ENCODE data around the gene GPBAR1.

Gene GPBAR1

GRCh38 chr2:218278531-218279360 is 17.9 kb downstream of the GPBAR1 start:
- no peak for TF ChIP-seq CTCF (IDR thresholded peaks at IDR 0.05; ENCODE audit: borderline replicate concordance, insufficient read depth, low read depth, low read length)
- no peak overlapping the region for H3K4me3 ChIP-seq (ENCODE audit: low read depth, low read length)

- H3K4me3 ChIP-seq (ENCODE audit: low read depth, low read length) = no peak overlapping the region
- TF ChIP-seq CTCF (IDR thresholded peaks at IDR 0.05; ENCODE audit: borderline replicate concordance, insufficient read depth, low read depth, low read length) = no peak
These were observed 19.6 kb downstream of the GPBAR1 start for GRCh38 chr2:218280260-218280870.

- TF ChIP-seq CTCF (IDR thresholded peaks at IDR 0.05; ENCODE audit: borderline replicate concordance, insufficient read depth, low read depth, low read length) = no peak
- no peak overlapping the region for H3K4me3 ChIP-seq (ENCODE audit: low read depth, low read length)
These were observed 20.6 kb downstream of the GPBAR1 start for GRCh38 chr2:218281449-218281848.

GRCh38 chr2:218282173-218282991 is 21.6 kb downstream of the GPBAR1 start:
- TF ChIP-seq CTCF (IDR thresholded peaks at IDR 0.05; ENCODE audit: borderline replicate concordance, insufficient read depth, low read depth, low read length) = no peak
- H3K4me3 ChIP-seq (ENCODE audit: low read depth, low read length) = no peak overlapping the region

GRCh38 chr2:218284106-218284811 is 23.4 kb downstream of the GPBAR1 start:
- no peak for TF ChIP-seq CTCF (IDR thresholded peaks at IDR 0.05; ENCODE audit: borderline replicate concordance, insufficient read depth, low read depth, low read length)
- H3K4me3 ChIP-seq (ENCODE audit: low read depth, low read length) = no peak overlapping the region

- no peak for TF ChIP-seq CTCF (IDR thresholded peaks at IDR 0.05; ENCODE audit: borderline replicate concordance, insufficient read depth, low read depth, low read length)
- H3K4me3 ChIP-seq (ENCODE audit: low read depth, low read length) = no peak overlapping the region
These were observed 24.8 kb downstream of the GPBAR1 start for GRCh38 chr2:218285604-218286003.

All from GM12875 (cell line).